Measurements from ENCODE around the gene SPATA13.

SPATA13 gene

DNA sequence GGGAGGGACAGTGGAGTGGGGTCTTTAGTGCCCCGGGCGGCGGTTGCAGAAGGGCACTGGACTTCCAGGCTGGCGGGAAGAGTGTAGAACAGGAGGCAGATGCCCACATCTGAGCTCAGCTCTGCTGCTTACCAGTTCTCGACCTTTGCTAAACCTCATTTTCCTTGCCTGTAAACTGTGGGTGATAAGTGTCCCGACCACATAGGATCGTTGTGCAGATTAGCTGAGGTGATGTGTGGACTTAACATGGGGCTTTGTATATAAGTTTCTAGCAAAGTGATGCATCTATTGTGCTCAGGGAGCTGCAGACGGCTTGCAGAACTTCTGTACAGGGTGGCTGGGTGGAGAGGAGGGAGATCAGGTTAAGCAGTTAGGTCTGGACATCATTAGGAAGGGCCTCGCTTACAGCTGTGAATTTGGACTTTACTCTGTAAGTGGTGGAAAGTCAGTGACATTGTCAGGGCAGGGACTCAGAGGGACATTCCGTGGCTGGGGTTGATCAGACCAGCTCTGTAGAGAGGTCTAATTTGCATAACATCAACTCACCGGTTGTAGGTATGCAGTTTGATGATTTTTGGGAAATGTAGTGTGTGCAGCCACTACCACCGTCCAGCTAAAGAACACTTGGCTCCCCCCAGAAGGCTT is 70.0 kb downstream of the SPATA13 start:
- Histone ChIP-seq H3K9me3 (ENCODE audit: control insufficient read depth, insufficient read depth, low read length) (no peaks in the 10 kb centered on the region), H3K27ac (ENCODE audit: low read length) (no peak overlapping the region), H3K4me1 (ENCODE audit: control insufficient read depth, insufficient read depth, low read length) (0 out of 2 replicates have a peak, but pooled peaks cover 4% of the 10 kb centered on the region), H3K4me3 (ENCODE audit: low read length) (no peak overlapping the region), H3K36me3 (ENCODE audit: control insufficient read depth, insufficient read depth, low read length) (no peaks in the 10 kb centered on the region), H3K27me3 (ENCODE audit: control insufficient read depth, insufficient read depth, low read length) (no peaks in the 10 kb centered on the region)
- WGBS (ENCODE audit: insufficient coverage, insufficient read length): no CpG with 5 or more reads among the region's 12 CpGs
- DNase-seq (ENCODE audit: low read depth, low spot score): no peak

DNA sequence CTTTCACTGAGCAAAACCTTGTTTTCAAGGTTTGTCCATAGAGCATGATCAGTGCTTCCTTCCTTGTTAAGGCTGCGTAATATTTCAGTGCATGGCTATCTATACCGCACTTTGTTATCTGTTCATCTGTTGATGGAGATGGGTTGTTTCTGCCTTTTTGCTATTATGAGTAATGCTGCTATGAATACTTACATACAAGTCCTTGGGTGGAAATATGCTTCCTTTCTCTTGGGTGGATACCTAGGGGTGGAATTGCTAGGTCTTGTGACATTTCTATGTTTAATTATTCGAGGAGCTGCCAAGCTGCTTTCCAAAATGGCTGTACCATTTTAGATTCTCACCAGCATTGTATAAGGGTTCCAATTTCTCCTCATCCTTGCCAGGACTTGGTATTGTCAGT is 70.9 kb downstream of the SPATA13 start:
- Histone ChIP-seq H3K36me3 (ENCODE audit: control insufficient read depth, insufficient read depth, low read length) (no peaks in the 10 kb centered on the region), H3K4me3 (ENCODE audit: low read length) (no peak overlapping the region), H3K9me3 (ENCODE audit: control insufficient read depth, insufficient read depth, low read length) (no peaks in the 10 kb centered on the region), H3K27me3 (ENCODE audit: control insufficient read depth, insufficient read depth, low read length) (no peaks in the 10 kb centered on the region), H3K27ac (ENCODE audit: low read length) (no peak overlapping the region), H3K4me1 (ENCODE audit: control insufficient read depth, insufficient read depth, low read length) (0 out of 2 replicates have a peak, but pooled peaks cover 4% of the 10 kb centered on the region)
- DNase-seq (ENCODE audit: low read depth, low spot score): no peak
- WGBS (ENCODE audit: insufficient coverage, insufficient read length): no CpG with 5 or more reads among the region's 3 CpGs

DNA sequence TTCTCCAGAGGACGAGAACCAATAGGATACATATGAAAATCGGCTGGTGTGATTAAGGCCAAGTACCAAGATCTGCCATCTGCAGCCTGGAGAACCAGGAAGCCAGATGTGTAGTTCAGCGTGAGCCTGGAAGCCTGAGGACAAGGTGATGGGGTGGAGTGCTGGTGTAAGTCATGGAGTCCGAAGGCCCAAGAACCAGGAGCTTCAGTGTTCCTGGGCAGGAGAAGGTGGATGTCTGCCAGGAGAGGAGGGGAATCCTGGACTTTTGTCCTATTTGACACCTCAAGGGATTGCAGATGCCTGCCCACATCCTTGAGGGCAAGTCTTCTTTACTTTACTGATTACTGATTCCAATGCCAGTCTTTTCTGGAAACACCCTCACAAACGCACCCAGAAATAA is 71.5 kb downstream of the SPATA13 start:
- Histone ChIP-seq H3K27ac (ENCODE audit: low read length) (no peak overlapping the region), H3K27me3 (ENCODE audit: control insufficient read depth, insufficient read depth, low read length) (no peaks in the 10 kb centered on the region), H3K36me3 (ENCODE audit: control insufficient read depth, insufficient read depth, low read length) (no peaks in the 10 kb centered on the region), H3K9me3 (ENCODE audit: control insufficient read depth, insufficient read depth, low read length) (no peaks in the 10 kb centered on the region), H3K4me3 (ENCODE audit: low read length) (no peak overlapping the region), H3K4me1 (ENCODE audit: control insufficient read depth, insufficient read depth, low read length) (0 out of 2 replicates have a peak, but pooled peaks cover 2% of the 10 kb centered on the region)
- WGBS (ENCODE audit: insufficient coverage, insufficient read length): no CpG with 5 or more reads among the region's 5 CpGs
- DNase-seq (ENCODE audit: low read depth, low spot score): no peak

DNA sequence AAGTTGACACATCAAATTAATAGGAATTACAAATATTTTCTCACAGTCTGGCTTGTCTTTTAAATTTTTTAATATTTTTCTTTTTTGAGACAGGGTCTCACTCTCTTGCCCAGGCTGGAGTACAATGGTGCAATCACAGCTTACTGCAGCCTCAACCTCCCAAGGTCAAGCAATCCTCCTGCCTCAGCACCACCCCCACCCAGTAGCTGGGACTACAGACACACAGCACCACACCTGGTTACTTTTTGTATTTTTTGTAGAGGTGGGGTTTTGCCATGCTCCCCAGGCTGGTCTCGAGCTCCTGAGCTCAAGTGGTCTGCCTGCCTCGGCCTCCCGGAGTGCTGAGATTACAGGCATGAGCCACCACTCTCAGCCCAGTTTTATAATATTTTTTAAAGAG is 72.0 kb downstream of the SPATA13 start:
- Histone ChIP-seq H3K9me3 (ENCODE audit: control insufficient read depth, insufficient read depth, low read length) (no peaks in the 10 kb centered on the region), H3K4me1 (ENCODE audit: control insufficient read depth, insufficient read depth, low read length) (0 out of 2 replicates have a peak, but pooled peaks cover 2% of the 10 kb centered on the region), H3K27ac (ENCODE audit: low read length) (no peak overlapping the region), H3K36me3 (ENCODE audit: control insufficient read depth, insufficient read depth, low read length) (no peaks in the 10 kb centered on the region), H3K27me3 (ENCODE audit: control insufficient read depth, insufficient read depth, low read length) (no peaks in the 10 kb centered on the region), H3K4me3 (ENCODE audit: low read length) (no peak overlapping the region)
- WGBS (ENCODE audit: insufficient coverage, insufficient read length): no CpG with 5 or more reads among the region's 3 CpGs
- no peak for DNase-seq (ENCODE audit: low read depth, low spot score)

DNA sequence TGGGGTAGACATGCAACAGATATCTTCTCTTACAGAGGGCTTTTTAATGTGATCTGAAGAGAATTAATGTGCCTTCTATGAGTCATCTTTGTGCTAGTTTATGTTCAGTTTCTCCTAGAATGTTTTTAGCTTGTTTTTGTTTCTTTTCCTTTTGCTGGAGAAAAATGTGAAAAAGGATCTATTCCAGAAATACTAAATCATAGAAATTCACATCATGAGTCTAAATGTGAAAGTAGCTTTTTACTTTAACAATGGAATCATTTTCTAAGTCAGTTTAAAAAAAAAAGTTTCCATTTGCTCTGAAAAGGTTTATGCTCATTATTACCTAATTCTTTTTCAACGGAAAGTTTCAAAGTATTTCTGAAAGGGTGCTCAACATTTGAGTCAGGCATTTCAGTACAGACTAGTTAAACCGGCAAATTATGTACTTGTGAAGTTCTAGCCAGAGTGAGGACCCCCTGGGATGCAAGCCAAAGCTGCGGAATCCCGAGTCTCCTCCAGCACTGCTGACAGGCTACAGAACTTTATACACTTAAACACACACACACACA is 72.9 kb downstream of the SPATA13 start:
- Histone ChIP-seq H3K9me3 (ENCODE audit: control insufficient read depth, insufficient read depth, low read length) (no peaks in the 10 kb centered on the region), H3K4me1 (ENCODE audit: control insufficient read depth, insufficient read depth, low read length) (0 out of 2 replicates have a peak, but pooled peaks cover 2% of the 10 kb centered on the region), H3K27ac (ENCODE audit: low read length) (no peak overlapping the region), H3K27me3 (ENCODE audit: control insufficient read depth, insufficient read depth, low read length) (no peaks in the 10 kb centered on the region), H3K36me3 (ENCODE audit: control insufficient read depth, insufficient read depth, low read length) (no peaks in the 10 kb centered on the region), H3K4me3 (ENCODE audit: low read length) (no peak overlapping the region)
- WGBS (ENCODE audit: insufficient coverage, insufficient read length): no CpG with 5 or more reads among the region's 4 CpGs
- DNase-seq (ENCODE audit: low read depth, low spot score): no peak

DNA sequence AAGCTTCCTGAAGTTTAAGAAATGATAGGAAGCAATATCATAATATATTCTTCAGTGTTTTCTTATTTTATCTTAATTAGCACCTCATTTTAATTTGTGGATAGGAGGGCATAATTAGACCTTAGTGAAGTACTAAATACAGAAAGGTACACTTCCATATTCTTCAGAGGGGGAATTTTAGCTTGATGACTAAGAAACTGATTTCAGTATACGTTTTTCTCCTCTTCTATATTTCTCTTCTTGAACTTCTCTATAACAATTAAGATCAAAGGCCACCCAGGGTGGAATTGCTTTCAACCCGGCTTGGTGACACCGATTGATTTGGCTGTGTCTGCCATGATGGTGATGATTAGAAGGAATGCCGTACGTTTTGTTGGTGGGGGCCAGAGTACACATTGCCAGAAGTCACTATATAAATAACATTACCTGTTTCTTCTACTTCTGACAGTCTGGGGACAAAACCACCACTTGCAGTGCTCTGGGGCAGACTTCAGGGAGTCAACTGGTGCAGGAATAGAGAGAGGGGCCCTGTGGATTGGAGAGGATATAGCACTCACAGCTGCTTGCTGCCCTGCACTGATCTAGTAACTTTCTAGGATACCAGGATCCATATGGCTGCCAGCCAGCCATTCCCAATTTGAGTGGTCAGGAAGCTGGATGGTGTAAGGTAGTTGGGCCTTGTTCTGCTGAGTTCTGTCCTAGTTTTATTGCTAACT is 73.8 kb downstream of the SPATA13 start:
- DNase-seq (ENCODE audit: low read depth, low spot score): no peak
- no peak overlapping the region for H3K27ac ChIP-seq (ENCODE audit: low read length)
- H3K27me3 ChIP-seq (ENCODE audit: control insufficient read depth, insufficient read depth, low read length): no peaks in the 10 kb centered on the region
- H3K36me3 ChIP-seq (ENCODE audit: control insufficient read depth, insufficient read depth, low read length): no peaks in the 10 kb centered on the region
- no peak overlapping the region for H3K4me3 ChIP-seq (ENCODE audit: low read length)
- no peaks in the 10 kb centered on the region for H3K4me1 ChIP-seq (ENCODE audit: control insufficient read depth, insufficient read depth, low read length)
- WGBS (ENCODE audit: insufficient coverage, insufficient read length): no CpG with 5 or more reads among the region's 5 CpGs
- H3K9me3 ChIP-seq (ENCODE audit: control insufficient read depth, insufficient read depth, low read length): no peaks in the 10 kb centered on the region

DNA sequence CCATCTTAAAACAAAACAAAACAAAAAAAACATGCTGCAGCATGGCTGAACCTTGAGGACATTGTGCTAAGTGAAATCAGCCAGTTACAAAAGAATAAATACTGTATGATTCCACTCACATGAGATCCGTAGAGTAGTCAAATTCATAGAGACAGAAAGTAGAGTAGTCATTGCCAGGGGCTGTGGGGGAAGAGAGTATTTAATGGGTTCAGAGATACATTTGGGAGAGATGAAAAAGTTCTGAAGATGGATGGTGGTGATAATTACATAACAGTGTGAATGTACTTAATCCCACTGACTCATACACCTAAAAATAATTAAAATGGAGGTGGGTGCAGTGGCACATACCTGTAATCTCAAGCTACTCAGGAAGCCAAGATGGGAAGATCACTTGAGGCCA is 76.8 kb downstream of the SPATA13 start:
- H3K4me1 ChIP-seq (ENCODE audit: control insufficient read depth, insufficient read depth, low read length): no peaks in the 10 kb centered on the region
- no CpG with 5 or more reads among the region's 1 CpG for WGBS (ENCODE audit: insufficient coverage, insufficient read length)
- no peak overlapping the region for H3K4me3 ChIP-seq (ENCODE audit: low read length)
- no peaks in the 10 kb centered on the region for H3K27me3 ChIP-seq (ENCODE audit: control insufficient read depth, insufficient read depth, low read length)
- no peaks in the 10 kb centered on the region for H3K36me3 ChIP-seq (ENCODE audit: control insufficient read depth, insufficient read depth, low read length)
- no peak overlapping the region for H3K27ac ChIP-seq (ENCODE audit: low read length)
- DNase-seq (ENCODE audit: low read depth, low spot score): no peak
- no peaks in the 10 kb centered on the region for H3K9me3 ChIP-seq (ENCODE audit: control insufficient read depth, insufficient read depth, low read length)

DNA sequence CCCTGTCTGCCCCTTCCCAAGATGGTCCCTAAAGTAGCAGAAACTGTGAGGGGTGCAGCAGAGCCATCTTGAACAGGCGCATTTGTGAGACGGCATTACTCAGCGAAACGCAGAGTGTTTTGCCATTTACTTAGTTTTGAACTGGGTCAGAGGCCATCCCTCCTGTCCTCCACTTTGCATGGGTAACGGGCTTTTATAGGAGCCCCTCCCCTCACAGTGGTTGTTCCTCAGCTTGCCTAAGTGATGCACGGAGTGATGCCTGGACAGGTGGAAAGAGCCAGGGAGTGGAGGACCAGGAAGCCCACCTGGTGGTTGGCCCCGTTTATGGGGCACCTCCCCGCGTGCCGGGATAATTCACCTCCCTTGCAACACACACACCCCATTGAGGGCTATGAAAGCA is 80.8 kb downstream of the SPATA13 start:
- Histone ChIP-seq H3K36me3 (ENCODE audit: control insufficient read depth, insufficient read depth, low read length) (no peaks in the 10 kb centered on the region), H3K4me3 (ENCODE audit: low read length) (no peak overlapping the region), H3K27me3 (ENCODE audit: control insufficient read depth, insufficient read depth, low read length) (no peaks in the 10 kb centered on the region), H3K27ac (ENCODE audit: low read length) (no peak overlapping the region), H3K9me3 (ENCODE audit: control insufficient read depth, insufficient read depth, low read length) (no peaks in the 10 kb centered on the region), H3K4me1 (ENCODE audit: control insufficient read depth, insufficient read depth, low read length) (no peaks in the 10 kb centered on the region)
- WGBS (ENCODE audit: insufficient coverage, insufficient read length): no CpG with 5 or more reads among the region's 10 CpGs
- no peak for DNase-seq (ENCODE audit: low read depth, low spot score)

DNA sequence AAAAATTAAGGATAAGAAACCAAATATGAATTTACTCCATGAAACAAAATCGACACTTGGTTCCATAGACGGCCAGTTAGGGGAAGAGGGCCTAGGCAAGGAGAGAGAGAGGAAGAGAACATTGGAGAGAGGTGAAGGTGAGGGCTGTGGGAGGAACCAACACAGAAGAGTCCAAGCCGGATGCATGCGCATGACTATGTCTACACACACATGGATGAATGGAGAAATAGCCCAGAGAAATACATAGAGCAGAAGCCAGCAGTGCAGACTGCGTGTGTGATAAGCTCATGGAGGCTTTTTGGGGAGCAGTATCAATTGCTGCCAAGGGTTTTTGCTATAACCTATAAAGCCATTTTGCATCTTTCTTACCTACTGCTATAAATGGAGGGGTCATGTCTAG is 81.6 kb downstream of the SPATA13 start:
- WGBS (ENCODE audit: insufficient coverage, insufficient read length): no CpG with 5 or more reads among the region's 5 CpGs
- no peak for DNase-seq (ENCODE audit: low read depth, low spot score)
- H3K27ac ChIP-seq (ENCODE audit: low read length): no peak overlapping the region

DNA sequence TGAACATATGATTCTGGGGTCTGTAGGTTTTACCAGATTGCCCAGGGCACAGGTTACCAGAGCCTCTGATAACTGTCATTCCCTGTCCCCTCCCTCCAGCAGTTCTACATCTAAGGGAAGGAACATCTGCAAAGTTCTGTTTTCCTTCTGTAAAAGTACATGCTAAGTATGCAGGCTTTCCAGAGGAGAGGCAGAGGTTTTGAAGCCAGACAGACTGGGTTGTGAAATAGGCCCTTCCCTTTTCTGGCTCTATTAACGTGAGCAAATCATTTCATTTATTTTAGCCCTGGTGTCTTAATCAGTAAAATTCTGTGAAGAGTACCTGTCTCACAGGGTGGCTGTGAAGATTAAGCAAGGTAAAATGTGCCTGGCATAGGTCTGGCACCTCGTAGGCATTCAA is 82.8 kb downstream of the SPATA13 start:
- Histone ChIP-seq H3K4me3 (ENCODE audit: low read length) (no peak overlapping the region), H3K9me3 (ENCODE audit: control insufficient read depth, insufficient read depth, low read length) (no peaks in the 10 kb centered on the region), H3K4me1 (ENCODE audit: control insufficient read depth, insufficient read depth, low read length) (no peaks in the 10 kb centered on the region), H3K27ac (ENCODE audit: low read length) (no peak overlapping the region), H3K36me3 (ENCODE audit: control insufficient read depth, insufficient read depth, low read length) (no peaks in the 10 kb centered on the region), H3K27me3 (ENCODE audit: control insufficient read depth, insufficient read depth, low read length) (no peaks in the 10 kb centered on the region)
- no peak for DNase-seq (ENCODE audit: low read depth, low spot score)
- WGBS (ENCODE audit: insufficient coverage, insufficient read length): no CpG with 5 or more reads among the region's 2 CpGs

More for the DNA sequence above, 81.6 kb downstream of the SPATA13 start:
- no peaks in the 10 kb centered on the region for H3K4me1 ChIP-seq (ENCODE audit: control insufficient read depth, insufficient read depth, low read length)
- no peak overlapping the region for H3K4me3 ChIP-seq (ENCODE audit: low read length)
- H3K36me3 ChIP-seq (ENCODE audit: control insufficient read depth, insufficient read depth, low read length): no peaks in the 10 kb centered on the region
- no peaks in the 10 kb centered on the region for H3K9me3 ChIP-seq (ENCODE audit: control insufficient read depth, insufficient read depth, low read length)
- H3K27me3 ChIP-seq (ENCODE audit: control insufficient read depth, insufficient read depth, low read length): no peaks in the 10 kb centered on the region

Measured in iPS DF 6.9 (cell line).